HUES48 (cell line): ENCODE measurements around the gene TM2D3.

Source experiments
- H3K27ac ChIP-seq: one replicate; pipeline ENCODE4 v1.7.0; 2013; ENCODE audit warnings: low read depth, low read length, inconsistent platforms
- H3K27me3 ChIP-seq: 2 replicates; pipeline ENCODE4 v1.6.1; 2013; ENCODE audit warnings: mild to moderate bottlenecking, low read length; ENCODE audit not compliant: control insufficient read depth, insufficient read depth
- H3K36me3 ChIP-seq: 2 replicates; pipeline ENCODE4 v1.6.1; 2013; ENCODE audit warnings: low read length; ENCODE audit not compliant: control insufficient read depth, insufficient read depth
- H3K4me1 ChIP-seq: 2 replicates; pipeline ENCODE4 v1.6.1; 2013; ENCODE audit warnings: mild to moderate bottlenecking, low read length; ENCODE audit not compliant: control insufficient read depth, insufficient read depth
- H3K4me3 ChIP-seq: 2 replicates; pipeline ENCODE4 v1.5.1; 2013; ENCODE audit warnings: mild to moderate bottlenecking, low read depth, low read length
- H3K9ac ChIP-seq: 2 replicates; pipeline ENCODE4 v1.6.1; 2013; ENCODE audit warnings: mild to moderate bottlenecking, low read depth, low read length, moderate library complexity
- H3K9me3 ChIP-seq: 2 replicates; pipeline ENCODE4 v1.6.1; 2013; ENCODE audit warnings: low read length; ENCODE audit not compliant: control insufficient read depth, insufficient read depth

TM2D3 gene

GRCh38 chr15:101614001-101614585, 38.1 kb downstream of the TM2D3 start:
- Histone ChIP-seq H3K9me3 (no peaks in the 10 kb centered on the region), H3K9ac (no peak overlapping the region), H3K4me3 (no peak overlapping the region), H3K27ac (no peak overlapping the region), H3K36me3 (no peaks in the 10 kb centered on the region), H3K27me3 (peaks cover 7% of the 10 kb centered on the region), H3K4me1 (peaks cover 12% of the 10 kb centered on the region)

GRCh38 chr15:101613130-101614000, 38.8 kb downstream of the TM2D3 start:
- Histone ChIP-seq H3K9ac (no peak overlapping the region), H3K36me3 (no peaks in the 10 kb centered on the region), H3K9me3 (no peaks in the 10 kb centered on the region), H3K4me1 (peaks cover 12% of the 10 kb centered on the region), H3K27me3 (peaks cover 7% of the 10 kb centered on the region), H3K27ac (no peak overlapping the region), H3K4me3 (no peak overlapping the region)

- Histone ChIP-seq H3K36me3 (no peaks in the 10 kb centered on the region), H3K27ac (no peak overlapping the region), H3K4me1 (peaks cover 12% of the 10 kb centered on the region), H3K9ac (no peak overlapping the region), H3K9me3 (no peaks in the 10 kb centered on the region), H3K27me3 (peaks cover 7% of the 10 kb centered on the region), H3K4me3 (no peak overlapping the region)
Observed at GRCh38 chr15:101612676-101613075, 39.5 kb downstream of the TM2D3 start.

DNA sequence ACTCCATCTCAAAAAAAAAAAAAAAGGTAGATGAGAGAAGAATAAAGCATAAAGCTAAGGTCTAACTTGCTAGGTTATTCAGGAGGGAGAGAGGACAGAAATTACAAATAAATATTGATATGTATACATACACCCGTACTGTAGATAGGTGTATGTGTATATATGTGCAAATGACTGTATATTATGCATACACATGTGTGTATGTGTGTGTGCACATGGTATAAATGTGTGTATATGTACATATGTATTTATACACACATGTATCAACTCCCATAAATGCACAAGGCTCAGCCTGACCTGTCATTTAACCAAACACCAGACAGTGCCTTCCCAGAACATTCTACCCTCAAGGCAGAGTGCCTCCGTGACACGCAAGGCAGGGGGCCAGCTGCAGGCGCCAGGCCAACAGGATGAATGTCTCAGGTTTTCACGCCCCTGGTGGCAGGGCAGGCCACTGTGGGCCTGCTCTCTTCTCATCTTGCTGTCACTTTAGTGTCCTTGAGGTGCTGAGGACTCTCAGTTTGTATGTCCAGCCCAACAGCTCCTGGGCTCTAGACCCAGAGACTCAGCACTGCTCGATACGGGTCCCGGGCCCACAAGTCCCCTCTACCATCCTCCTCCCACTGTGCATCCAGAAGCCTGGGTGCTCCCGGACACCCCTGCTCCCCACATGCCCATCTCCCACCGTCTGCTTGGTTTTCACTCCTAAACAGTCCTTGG, 40.4 kb downstream of the TM2D3 start:
- Histone ChIP-seq H3K9ac (no peak overlapping the region), H3K9me3 (no peaks in the 10 kb centered on the region), H3K27me3 (peaks cover 6% of the 10 kb centered on the region), H3K27ac (no peak overlapping the region), H3K4me1 (peaks cover 10% of the 10 kb centered on the region), H3K36me3 (no peaks in the 10 kb centered on the region), H3K4me3 (no peak overlapping the region)

GRCh38 chr15:101611007-101611406, 41.2 kb downstream of the TM2D3 start:
- Histone ChIP-seq H3K9me3 (no peaks in the 10 kb centered on the region), H3K4me1 (peaks cover 3% of the 10 kb centered on the region; the same call in 1 of the 2 replicates), H3K9ac (no peak overlapping the region), H3K36me3 (no peaks in the 10 kb centered on the region), H3K27me3 (no peaks in the 10 kb centered on the region), H3K27ac (no peak overlapping the region), H3K4me3 (no peak overlapping the region)

GRCh38 chr15:101610611-101611000, 41.6 kb downstream of the TM2D3 start:
- Histone ChIP-seq H3K27ac (no peak overlapping the region), H3K4me1 (no peaks in the 10 kb centered on the region; the same call in 1 of the 2 replicates), H3K9ac (no peak overlapping the region), H3K4me3 (no peak overlapping the region), H3K27me3 (no peaks in the 10 kb centered on the region), H3K9me3 (no peaks in the 10 kb centered on the region), H3K36me3 (no peaks in the 10 kb centered on the region)

- Histone ChIP-seq H3K4me3 (no peak overlapping the region), H3K4me1 (no peaks in the 10 kb centered on the region), H3K9me3 (no peaks in the 10 kb centered on the region), H3K9ac (no peak overlapping the region), H3K27ac (no peak overlapping the region), H3K36me3 (no peaks in the 10 kb centered on the region), H3K27me3 (no peaks in the 10 kb centered on the region)
Observed at GRCh38 chr15:101609742-101610610, 42.2 kb downstream of the TM2D3 start.

DNA sequence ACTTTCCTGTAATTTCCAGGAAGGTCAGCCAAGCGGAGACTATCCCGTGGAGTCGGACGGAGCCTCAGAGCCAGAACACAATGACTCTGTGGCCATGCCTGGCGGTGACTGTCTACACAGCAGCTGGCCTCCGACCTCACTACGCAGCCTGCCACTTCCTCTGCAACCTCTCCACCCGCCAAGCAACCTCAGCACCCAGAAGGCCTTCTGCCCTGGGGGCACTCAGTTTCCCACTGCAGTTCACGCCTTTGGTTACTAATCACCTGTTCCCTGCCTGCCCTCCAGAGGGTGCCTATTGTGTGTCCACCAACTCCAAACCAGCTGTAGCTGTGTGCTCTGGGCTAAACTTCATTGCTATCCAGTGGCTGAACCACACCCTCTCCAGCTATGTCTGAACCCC, 44.0 kb downstream of the TM2D3 start:
- Histone ChIP-seq H3K27ac (no peak overlapping the region), H3K9me3 (no peaks in the 10 kb centered on the region), H3K27me3 (no peaks in the 10 kb centered on the region), H3K36me3 (no peaks in the 10 kb centered on the region), H3K4me3 (no peak overlapping the region), H3K4me1 (no peaks in the 10 kb centered on the region), H3K9ac (no peak overlapping the region)

DNA sequence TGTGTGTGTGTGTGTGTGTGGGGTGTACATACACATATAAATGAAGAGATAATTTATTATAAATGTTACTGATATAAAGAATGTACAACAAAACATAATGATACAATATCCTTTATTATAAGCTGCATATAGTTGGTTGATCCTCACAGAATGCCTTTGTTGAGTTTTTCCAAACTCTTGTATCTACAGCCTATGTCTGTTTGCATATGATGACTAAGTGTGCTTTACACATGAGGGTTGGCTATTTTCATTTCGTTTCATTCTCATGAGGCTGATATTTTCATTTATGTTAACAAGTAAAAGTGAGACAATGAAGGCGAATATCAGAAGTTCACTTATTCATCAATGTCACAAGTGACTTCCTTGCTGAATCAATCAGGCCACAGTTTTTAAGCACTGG, 45.1 kb downstream of the TM2D3 start:
- Histone ChIP-seq H3K9ac (no peak overlapping the region), H3K27me3 (no peaks in the 10 kb centered on the region), H3K27ac (no peak overlapping the region), H3K4me3 (no peak overlapping the region), H3K9me3 (no peaks in the 10 kb centered on the region), H3K36me3 (no peaks in the 10 kb centered on the region), H3K4me1 (no peaks in the 10 kb centered on the region)

GRCh38 chr15:101604124-101604874, 47.9 kb downstream of the TM2D3 start:
- Histone ChIP-seq H3K27me3 (no peaks in the 10 kb centered on the region), H3K9ac (no peak overlapping the region), H3K36me3 (no peaks in the 10 kb centered on the region), H3K4me1 (no peaks in the 10 kb centered on the region), H3K27ac (no peak overlapping the region), H3K4me3 (no peak overlapping the region), H3K9me3 (no peaks in the 10 kb centered on the region)
